Stomach (tissue), 4 donors: ENCODE results near the gene SUSD5.

Experiments used
- CTCF ChIP-seq, 7 experiments: fragments of 450-650 bp in 4 of 7; fragments of 200-600 bp in 3 of 7; sonication (generic) in 3 of 7; IDR thresholded peaks; one replicate each; pipeline ENCODE4 v1.5.1; 2016 to 2019; ENCODE audit warnings: antibody characterized with exemption in 7 of 7, control low read depth in 2 of 7, mild to moderate bottlenecking in 1 of 7
- POLR2A ChIP-seq, 4 donors: fragments of 450-650 bp; IDR thresholded peaks; one replicate each; pipeline ENCODE4 v1.6.1; 2016; ENCODE audit warnings: antibody characterized with exemption in 4 of 4, control low read depth in 2 of 4, mild to moderate bottlenecking in 1 of 4, moderate library complexity in 1 of 4
- POLR2AphosphoS5 ChIP-seq, 3 donors: sonication (generic); formaldehyde crosslinking; IDR thresholded peaks; one replicate each; pipeline ENCODE4 v1.6.1; 2016; ENCODE audit warnings: antibody characterized with exemption in 3 of 3

GRCh38 chr3:33179132-33179531 lies 39.5 kb downstream of the SUSD5 start:
- no peak for TF ChIP-seq CTCF (IDR thresholded peaks at IDR 0.05)
- TF ChIP-seq POLR2A (IDR thresholded peaks at IDR 0.05), result no peak
- TF ChIP-seq POLR2AphosphoS5 (IDR thresholded peaks at IDR 0.05), result no peak
